Hepatocyte (in vitro differentiated cells): ENCODE data around the gene SLX4.

Source experiments
- CTCF ChIP-seq: fragments of 200-600 bp; sonication (generic); IDR thresholded peaks from 2 replicates; pipeline ENCODE4 v1.5.1; 2016; ENCODE audit warnings: antibody characterized with exemption, mild to moderate bottlenecking; ENCODE audit not compliant: poor library complexity
- EZH2 ChIP-seq: fragments of 200-600 bp; sonication (generic); IDR thresholded peaks from 2 replicates; pipeline ENCODE4 v1.6.1; 2016; ENCODE audit warnings: antibody characterized with exemption, mild to moderate bottlenecking, borderline replicate concordance

GRCh38 chr16:3656491-3657468 is 45.4 kb upstream of the SLX4 start:
- TF ChIP-seq CTCF (no peak), EZH2 (no peak)
